Esophagus muscularis mucosa (tissue), 3 donors: Measurements from ENCODE around the gene GDF9.

Experiments
- POLR2A ChIP-seq: fragments of 450-650 bp; IDR thresholded peaks from one replicate; pipeline ENCODE4 v1.6.1; 2017; ENCODE audit warnings: antibody characterized with exemption, moderate library complexity, mild to moderate bottlenecking, low read depth
- TF ChIP-seq, protein P1 (sequence below), 3 experiments: fragments of 200-600 bp in 2 of 3; fragments of 450-650 bp in 1 of 3; sonication (generic) in 2 of 3; IDR thresholded peaks; one replicate each; pipeline ENCODE4 v1.5.1; 2017 to 2019; ENCODE audit warnings: antibody characterized with exemption in 3 of 3, mild to moderate bottlenecking in 2 of 3, moderate library complexity in 1 of 3

DNA sequence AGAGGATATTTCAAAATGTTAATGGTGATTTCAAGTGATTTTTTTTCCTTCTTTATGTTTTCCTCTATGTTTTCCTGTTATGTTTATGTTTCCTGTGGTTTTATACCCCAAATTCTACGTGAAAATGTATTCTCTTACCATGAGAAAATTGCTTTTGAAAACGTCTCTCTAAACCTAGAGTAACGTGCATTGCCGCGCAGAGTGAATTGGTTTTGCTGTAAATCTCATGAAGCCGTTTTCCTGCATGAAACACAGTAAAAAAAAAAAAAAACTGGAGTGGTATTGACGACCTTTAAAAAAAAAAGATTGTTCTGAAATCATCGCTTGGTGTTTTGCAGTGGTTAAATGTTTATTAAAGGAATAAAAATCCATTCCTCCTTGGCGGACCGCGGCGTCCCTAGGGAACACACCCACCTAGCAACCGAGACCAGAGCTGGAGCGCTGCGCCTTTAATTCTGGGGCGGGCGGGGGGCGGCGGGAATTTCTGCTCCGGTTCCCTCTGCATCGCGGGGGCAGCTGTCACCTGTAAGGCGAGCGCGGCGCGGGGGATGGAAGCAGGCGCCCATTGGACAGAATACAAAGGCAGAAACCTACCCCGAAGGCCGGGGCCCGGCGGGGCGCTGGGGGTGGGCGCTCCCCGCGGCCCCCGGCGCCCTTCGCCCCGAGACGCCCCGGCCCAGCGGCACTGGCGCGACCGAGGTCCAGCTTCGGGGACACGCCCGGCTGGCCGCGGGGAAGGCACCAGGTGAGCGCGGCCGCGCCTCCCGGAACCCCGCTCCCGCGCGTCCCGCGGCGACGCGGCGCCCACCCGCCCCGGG, 53.3 kb downstream of the GDF9 start, which contains the start of gene SOWAHA:
- TF ChIP-seq, protein P1, sequence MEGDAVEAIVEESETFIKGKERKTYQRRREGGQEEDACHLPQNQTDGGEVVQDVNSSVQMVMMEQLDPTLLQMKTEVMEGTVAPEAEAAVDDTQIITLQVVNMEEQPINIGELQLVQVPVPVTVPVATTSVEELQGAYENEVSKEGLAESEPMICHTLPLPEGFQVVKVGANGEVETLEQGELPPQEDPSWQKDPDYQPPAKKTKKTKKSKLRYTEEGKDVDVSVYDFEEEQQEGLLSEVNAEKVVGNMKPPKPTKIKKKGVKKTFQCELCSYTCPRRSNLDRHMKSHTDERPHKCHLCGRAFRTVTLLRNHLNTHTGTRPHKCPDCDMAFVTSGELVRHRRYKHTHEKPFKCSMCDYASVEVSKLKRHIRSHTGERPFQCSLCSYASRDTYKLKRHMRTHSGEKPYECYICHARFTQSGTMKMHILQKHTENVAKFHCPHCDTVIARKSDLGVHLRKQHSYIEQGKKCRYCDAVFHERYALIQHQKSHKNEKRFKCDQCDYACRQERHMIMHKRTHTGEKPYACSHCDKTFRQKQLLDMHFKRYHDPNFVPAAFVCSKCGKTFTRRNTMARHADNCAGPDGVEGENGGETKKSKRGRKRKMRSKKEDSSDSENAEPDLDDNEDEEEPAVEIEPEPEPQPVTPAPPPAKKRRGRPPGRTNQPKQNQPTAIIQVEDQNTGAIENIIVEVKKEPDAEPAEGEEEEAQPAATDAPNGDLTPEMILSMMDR (IDR thresholded peaks at IDR 0.05) = no peak
- no peak for TF ChIP-seq POLR2A
